WI38 (cell line): ENCODE results near the gene AHDC1.

ENCODE experiments used
- H3K4me3 ChIP-seq: 2 replicates; pipeline ENCODE4 v1.5.1; 2011; ENCODE audit warnings: low read depth, mild to moderate bottlenecking, control low read depth, low read length
- CTCF ChIP-seq: IDR thresholded peaks from 2 replicates; pipeline ENCODE4 v1.5.1; 2012; ENCODE audit warnings: low read depth, mild to moderate bottlenecking, control low read depth, low read length

AHDC1 gene

GRCh38 chr1:27612718-27613117, 8.8 kb upstream of the AHDC1 start:
- no peak for TF ChIP-seq CTCF

GRCh38 chr1:27611450-27611849, 7.5 kb upstream of the AHDC1 start:
- no peak overlapping the region for H3K4me3 ChIP-seq
- no peak for TF ChIP-seq CTCF

More at GRCh38 chr1:27612718-27613117, 8.8 kb upstream of the AHDC1 start:
- no peak overlapping the region for H3K4me3 ChIP-seq

GRCh38 chr1:27609618-27610240, 5.8 kb upstream of the AHDC1 start:
- TF ChIP-seq CTCF = no peak
- no peak overlapping the region for H3K4me3 ChIP-seq

- TF ChIP-seq CTCF = no peak
Measured at GRCh38 chr1:27609210-27609555, 5.2 kb upstream of the AHDC1 start.

GRCh38 chr1:27607239-27607804, 3.4 kb upstream of the AHDC1 start:
- TF ChIP-seq CTCF = no peak
- no peak overlapping the region for H3K4me3 ChIP-seq

More at GRCh38 chr1:27609210-27609555, 5.2 kb upstream of the AHDC1 start:
- no peak overlapping the region for H3K4me3 ChIP-seq

- TF ChIP-seq CTCF = no peak
- H3K4me3 ChIP-seq = no peak overlapping the region
Measured at GRCh38 chr1:27606708-27607238, 2.8 kb upstream of the AHDC1 start.
